NT2/D1 (cell line): ENCODE data around the gene CARD19.
"Not testable (repeated sequence)": the region's sequence is repeated elsewhere in the genome, so short reads cannot be mapped to it uniquely, and the experiment has no call there.

Experiments
- SUZ12 ChIP-seq: IDR thresholded peaks from 2 replicates; pipeline ENCODE4 v1.6.1; 2011; ENCODE audit not compliant: insufficient read length, insufficient read depth; ENCODE audit errors: extremely low read depth
- ZNF274 ChIP-seq: IDR thresholded peaks from 2 replicates; pipeline ENCODE4 v1.6.1; 2011; ENCODE audit warnings: mild to moderate bottlenecking, low read depth, low read length

DNA sequence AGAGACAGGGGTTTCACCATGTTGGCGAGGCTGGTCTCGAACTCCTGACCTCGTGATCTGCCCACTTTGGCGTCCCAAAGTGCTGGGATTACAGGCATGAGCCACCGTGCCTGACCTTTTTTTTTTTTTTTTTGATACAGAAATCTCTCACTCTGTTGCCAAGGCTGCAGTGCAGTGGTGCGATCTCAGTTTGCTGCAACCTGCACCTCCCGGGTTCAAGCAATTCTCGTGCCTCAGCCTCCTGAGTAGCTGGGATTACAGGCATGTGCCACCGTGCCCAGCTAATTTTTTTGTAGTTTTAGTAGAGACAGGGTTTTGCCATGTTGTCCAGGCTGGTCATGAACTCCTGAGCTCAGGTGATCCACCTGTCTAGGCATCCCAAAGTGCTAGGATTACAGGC, 21.5 kb downstream of the CARD19 start:
- TF ChIP-seq SUZ12, ZNF274: not testable (repeated sequence)
